Endothelial cell of umbilical vein (primary cell): ENCODE results near the gene KXD1. TPM values are rescaled to one million over a fixed set of nuclear protein-coding genes. Genes with fewer than 3 reads are reported as not detected.

Experiments
- BruUV-seq: library from RNA; stranded (reverse); fragments of 400-500 nt; replicated peaks from 2 replicates; lab custom pipeline; 2021; lab: Mats Ljungman, UMichigan
- CTCF ChIA-PET: fragments of 300-600, 350-600 bp; sonication (Branson Sonifier 250); formaldehyde crosslinking; loops from one replicate; lab custom pipeline; 2021; ENCODE audit warnings: antibody characterized with exemption, inconsistent platforms; lab: Charles Lee
- POLR2A ChIA-PET: fragments of 300-600, 350-600 bp; sonication (Branson Sonifier 250); formaldehyde crosslinking; loops from one replicate; lab custom pipeline; 2021; ENCODE audit warnings: antibody characterized with exemption, inconsistent platforms; lab: Charles Lee
- DNase-seq: peaks from one replicate; pipeline ENCODE4 v3.0.0-alpha.2; 2011; ENCODE audit warnings: low read depth, low spot score
- FAIRE-seq: peaks from 2 replicates; lab custom pipeline; 2011; peaks lifted over from hg19 to GRCh38; lab: Jason Lieb, UNC
- H2AFZ ChIP-seq: 2 replicates; pipeline ENCODE4 v1.6.0; 2012; ENCODE audit warnings: low read depth, low read length, control low read depth, inconsistent platforms
- H3K27ac ChIP-seq: 2 replicates; pipeline ENCODE4 v1.5.1; 2011; ENCODE audit warnings: low read depth, mild to moderate bottlenecking, control low read depth, low read length, moderate library complexity; ENCODE audit not compliant: insufficient read depth
- H3K27me3 ChIP-seq, 2 experiments: 2 replicates each; pipeline versions ENCODE4 v1.6.0 to v1.6.1; 2011; ENCODE audit warnings: low read length in 2 of 2, mixed read lengths in 1 of 2; ENCODE audit not compliant: control insufficient read depth in 2 of 2, insufficient read depth in 2 of 2
- H3K36me3 ChIP-seq, 2 experiments: 2 replicates in 1 of 2; 3 replicates in 1 of 2; pipeline ENCODE4 v1.5.1; 2011; ENCODE audit warnings: low read length in 2 of 2, mild to moderate bottlenecking in 1 of 2, moderate library complexity in 1 of 2; ENCODE audit not compliant: control insufficient read depth in 2 of 2, insufficient read depth in 2 of 2; ENCODE audit errors: extremely low read depth in 1 of 2
- H3K4me1 ChIP-seq: 3 replicates; pipeline ENCODE4 v1.5.1; 2011; ENCODE audit warnings: mild to moderate bottlenecking, low read length; ENCODE audit not compliant: control insufficient read depth, insufficient read depth; ENCODE audit errors: extremely low read depth
- H3K4me2 ChIP-seq: 2 replicates; pipeline ENCODE4 v1.6.1; 2011; ENCODE audit warnings: low read length, control low read depth, mixed read lengths; ENCODE audit not compliant: insufficient read depth
- H3K4me3 ChIP-seq, 3 experiments: fragments of 200-600 bp in 1 of 3; sonication (generic), shearing (Covaris generic) in 1 of 3; replicated peaks in 1 of 3; 2 replicates each; pipeline ENCODE4 v1.5.1; 2011 to 2016; ENCODE audit warnings: control low read depth in 3 of 3, low read length in 3 of 3, mild to moderate bottlenecking in 2 of 3, inconsistent platforms in 1 of 3, low read depth in 1 of 3, moderate library complexity in 1 of 3; ENCODE audit not compliant: insufficient read depth in 1 of 3
- H3K79me2 ChIP-seq: 2 replicates; pipeline ENCODE4 v1.6.0; 2012; ENCODE audit warnings: low read length, inconsistent platforms; ENCODE audit not compliant: control insufficient read depth, insufficient read depth
- H3K9ac ChIP-seq: replicated peaks from 2 replicates; pipeline ENCODE3; 2011; ENCODE audit warnings: low read length, control low read depth; ENCODE audit not compliant: insufficient read depth; ENCODE audit errors: extremely low read depth
- H3K9me1 ChIP-seq: replicated peaks from 3 replicates; pipeline ENCODE4 v1.6.0; 2011; ENCODE audit warnings: mild to moderate bottlenecking, low read length; ENCODE audit not compliant: control insufficient read depth, insufficient read depth; ENCODE audit errors: extremely low read depth
- H3K9me3 ChIP-seq: replicated peaks from 2 replicates; pipeline ENCODE4 v1.5.1; 2012; ENCODE audit warnings: low read length, inconsistent platforms; ENCODE audit not compliant: control insufficient read depth, insufficient read depth
- H4K20me1 ChIP-seq: replicated peaks from 2 replicates; pipeline ENCODE3; 2011; ENCODE audit warnings: mild to moderate bottlenecking, low read length; ENCODE audit not compliant: control insufficient read depth, insufficient read depth; ENCODE audit errors: extremely low read depth
- EZH2 ChIP-seq: IDR thresholded peaks from 2 replicates; pipeline ENCODE4 v1.6.1; 2012; ENCODE audit warnings: borderline replicate concordance, low read depth, mild to moderate bottlenecking, moderate library complexity, low read length, inconsistent platforms; ENCODE audit not compliant: severe bottlenecking
- FOS ChIP-seq: IDR thresholded peaks from 2 replicates; pipeline ENCODE4 v1.6.1; 2011; ENCODE audit warnings: mild to moderate bottlenecking, low read length, moderate library complexity, borderline replicate concordance; ENCODE audit not compliant: insufficient read depth
- MYC ChIP-seq: IDR thresholded peaks from one replicate; pipeline ENCODE4 v1.6.1; 2011; ENCODE audit warnings: mild to moderate bottlenecking, low read depth, low read length
- POLR2A ChIP-seq: IDR thresholded peaks from 2 replicates; pipeline ENCODE4 v1.6.1; 2012; ENCODE audit warnings: low read depth, mild to moderate bottlenecking, control low read depth, low read length
- dilution Hi-C: fragments of 300-500 bp; cut with MboI; formaldehyde crosslinking; loops from one replicate; pipeline ENCODE4 v1.15.0; 2019; ENCODE audit warnings: low sequenced_read_pairs; ENCODE audit not compliant: extremely low pct_ligation_motif_present
- intact Hi-C: fragments of 100-400 bp; cut with micrococcal nuclease; formaldehyde crosslinking; loops from one replicate; pipeline ENCODE4 v1.10.0; 2022
- polyA plus RNA-seq, 4 experiments: library from polyadenylated mRNA; depleted of rRNA in 3 of 4; stranded (reverse) in 3 of 4; unstranded in 1 of 4; fragments of >200 nt; gene quantifications; 2 replicates each; pipeline versions ENCODE4 v1.2.1 to v1.2.3, GENCODE V29; 2011 to 2012; ENCODE audit warnings: missing spikeins in 1 of 4
- total RNA-seq: library from RNA; stranded (reverse); gene quantifications from 2 replicates; pipeline ENCODE4 v1.2.3, GENCODE V29; 2021

The KXD1 gene
- total and polyA plus RNA-seq, 2 donors (not counting 3 experiments of a cell fraction or from before 2014, with no cell fraction given): 134 to 186 TPM

DNA sequence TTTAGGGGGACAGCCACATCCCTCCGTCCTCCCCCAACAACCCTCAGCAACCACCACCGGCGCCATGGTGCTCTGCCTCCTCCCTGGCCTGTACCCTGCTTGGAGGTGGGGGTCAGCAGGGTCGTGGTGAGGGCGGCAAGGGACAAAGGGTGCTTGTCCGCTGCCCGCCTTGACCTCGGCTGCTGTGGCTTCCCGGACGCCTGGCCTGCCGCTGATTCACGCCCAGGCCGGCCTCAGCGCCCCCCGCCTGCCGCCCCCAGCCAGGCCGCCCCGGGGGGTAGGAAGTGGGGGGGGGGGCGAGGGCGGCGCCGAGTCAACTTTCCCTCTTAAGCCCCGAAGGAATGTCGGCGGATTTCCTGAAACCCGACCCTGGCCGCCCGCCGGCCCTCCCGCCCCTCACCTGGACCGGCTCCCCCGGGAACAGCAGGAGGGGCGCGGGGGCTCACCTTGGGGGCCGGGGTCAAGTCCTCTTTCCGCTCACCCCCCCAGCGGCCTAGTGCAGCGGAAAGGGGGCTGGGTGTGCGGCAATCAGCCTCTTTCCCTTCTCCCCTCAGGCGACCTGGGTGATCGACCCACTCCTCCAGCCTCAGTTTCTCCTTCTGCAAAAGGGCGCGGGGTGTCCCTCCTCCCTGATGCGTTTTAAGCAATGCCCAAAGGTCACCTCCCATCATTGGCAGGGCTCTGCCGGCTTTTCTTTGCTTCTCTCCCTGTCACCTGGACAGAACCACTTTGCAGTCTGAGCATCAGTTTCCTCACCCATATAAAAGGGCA lies 53.1 kb downstream of the KXD1 start:
- Histone ChIP-seq H3K4me1 (peaks cover 16% of the 10 kb centered on the region), H3K9ac (no peak overlapping the region), H3K36me3 (no peaks in the 10 kb centered on the region), H4K20me1 (no peaks in the 10 kb centered on the region), H3K9me3 (no peaks in the 10 kb centered on the region), H3K4me2 (no peak overlapping the region), H2AFZ (no peak overlapping the region), H3K79me2 (no peaks in the 10 kb centered on the region), H3K27ac (no peak overlapping the region), H3K4me3 (no peak overlapping the region), H3K9me1 (no peaks in the 10 kb centered on the region), H3K27me3 (peaks cover 67 to 78% of the 10 kb centered on the region in 2 experiments)
- POLR2A ChIA-PET: no interaction called here
- dilution Hi-C loops (no loop called here), intact Hi-C loops (loop anchor here (1.0 kb wide), 1 partner anchor 26 kb away; no protein-coding TSS in a partner anchor)
- no TSS peak for BruUV-seq
- CTCF ChIA-PET: no interaction called here
- DNase-seq: no peak
- no peak for FAIRE-seq
- TF ChIP-seq FOS: peak; percentile 23
- peak; percentile 16 for TF ChIP-seq EZH2
- TF ChIP-seq POLR2A: no peak

DNA sequence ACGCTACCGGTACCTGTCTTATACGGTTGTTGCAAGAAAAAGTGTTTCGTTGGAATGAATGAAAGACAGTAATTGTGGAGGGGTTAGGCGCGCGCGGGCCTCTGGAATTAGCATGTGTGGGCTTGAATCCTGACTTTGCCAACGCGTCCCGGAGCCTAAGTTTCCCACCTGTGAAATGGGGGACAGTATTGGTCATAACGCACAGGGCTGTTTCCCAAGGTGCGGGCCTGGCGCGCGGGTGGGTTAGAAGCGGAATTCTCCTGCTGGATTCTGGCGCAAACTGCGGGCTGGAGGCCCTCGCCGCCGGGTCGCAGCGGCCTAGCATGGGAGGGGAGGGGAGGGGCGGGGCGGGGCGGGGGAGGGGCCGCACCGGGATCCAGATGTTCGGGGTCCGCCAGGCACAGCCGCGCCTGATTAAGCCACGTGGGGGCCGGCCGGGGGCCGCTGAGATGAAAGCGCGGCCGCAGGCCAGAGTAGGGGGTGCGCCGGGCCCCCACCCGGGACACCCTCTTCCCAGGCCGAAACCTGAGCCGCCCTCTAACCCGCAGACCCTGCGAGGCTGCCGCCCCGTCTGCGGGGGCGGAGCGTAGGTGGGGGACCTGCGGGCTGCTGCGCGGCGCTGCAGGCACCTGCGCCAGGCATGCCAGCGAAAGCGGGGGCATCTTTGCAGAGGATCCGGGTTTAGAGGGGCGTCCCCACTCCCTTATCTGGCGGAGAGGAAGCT lies 53.8 kb downstream of the KXD1 start:
- no TSS peak for BruUV-seq
- Histone ChIP-seq H3K36me3 (no peaks in the 10 kb centered on the region), H3K4me3 (no peak overlapping the region), H3K4me2 (no peak overlapping the region), H3K9me3 (no peaks in the 10 kb centered on the region), H4K20me1 (no peaks in the 10 kb centered on the region), H3K9ac (no peak overlapping the region), H3K79me2 (no peaks in the 10 kb centered on the region), H3K9me1 (no peaks in the 10 kb centered on the region), H2AFZ (no peak overlapping the region), H3K4me1 (peaks cover 16% of the 10 kb centered on the region), H3K27me3 (peaks cover 64 to 73% of the 10 kb centered on the region in 2 experiments), H3K27ac (no peak overlapping the region)
- intact Hi-C loops: no loop called here
- no peak for TF ChIP-seq MYC
- peak; percentile 43 for TF ChIP-seq EZH2
- FAIRE-seq (no peak), DNase-seq (no peak)
- ChIA-PET POLR2A (no interaction called here), CTCF (interaction anchor here (1.4 kb wide), 1 partner anchor 22 kb away, joined by 4 read pairs; the partner anchor contains the start of gene REX1BD)
- dilution Hi-C loops: no loop called here
